Psoas muscle (tissue), 8 donors: ENCODE data around the gene CAMK1D. TPM values are rescaled to one million over a fixed set of nuclear protein-coding genes. Genes with fewer than 3 reads are reported as not detected.

Source experiments
- ATAC-seq, 4 donors: fragments of 200-7000 bp; cut with Tn5 transposase; one replicate each; pipeline ENCODE4 v1.9.1; 2020; ENCODE audit warnings: moderate library complexity in 3 of 4, mild to moderate bottlenecking in 2 of 4
- DNase-seq, 2 donors: peaks; one replicate each; pipeline ENCODE4 v3.0.0-alpha.2; 2020
- H3K27ac ChIP-seq: fragments of 200-600 bp; one replicate; pipeline ENCODE4 v1.8.0; 2022
- H3K27me3 ChIP-seq, 3 donors: fragments of 200-600 bp in 1 of 3; one replicate each; pipeline versions ENCODE4 v1.6.1 to v1.8.0; 2013 to 2022; ENCODE audit warnings: low read length in 2 of 3, mild to moderate bottlenecking in 2 of 3, moderate library complexity in 1 of 3; ENCODE audit not compliant: insufficient read depth in 3 of 3
- H3K36me3 ChIP-seq, 2 donors: fragments of 200-600 bp in 1 of 2; one replicate each; pipeline versions ENCODE4 v1.6.1 to v1.8.0; 2013 to 2022; ENCODE audit warnings: low read depth in 1 of 2, mild to moderate bottlenecking in 1 of 2, moderate library complexity in 1 of 2; ENCODE audit not compliant: insufficient read depth in 1 of 2
- H3K4me1 ChIP-seq: fragments of 200-600 bp; one replicate; pipeline ENCODE4 v1.8.0; 2022
- H3K4me3 ChIP-seq: fragments of 200-600 bp; one replicate; pipeline ENCODE4 v1.8.0; 2022; ENCODE audit warnings: mild to moderate bottlenecking
- H3K9me3 ChIP-seq: fragments of 200-600 bp; one replicate; pipeline ENCODE4 v1.8.0; 2022
- CTCF ChIP-seq: fragments of 200-600 bp; IDR thresholded peaks from one replicate; pipeline ENCODE4 v1.8.0; 2022; ENCODE audit warnings: antibody characterized with exemption
- WGBS, 3 donors: extraction: QIAGEN DNeasy Blood & Tissue Kit; methylation state at CpG; one replicate each; pipeline versions ENCODE4 v1.1.6 to v1.1.7; 2013; 5-methylcytosine and 5-hydroxymethylcytosine counted together
- intact Hi-C, 2 donors: fragments of 100-400 bp; cut with DNase I; formaldehyde crosslinking; loops; one replicate each; pipeline versions ENCODE4 v1.11.0 to v1.14.2; 2022
- polyA plus RNA-seq, 3 donors: library from polyadenylated mRNA; stranded (reverse); fragments of 200-250 nt; gene quantifications; one replicate each; pipeline ENCODE4 v1.2.3, GENCODE V29; 2013
- total RNA-seq, 4 donors: library from RNA; stranded (reverse); fragmentation: NEBNext Ultra II Directional in 2 of 4; extraction: Animal tissue kit (Norgen Biotek cat#: 25700) in 2 of 4; gene quantifications; one replicate each; pipeline versions ENCODE4 v1.2.1 to v1.2.4, GENCODE V29; 2021 to 2023
- donor health status: healthy with polysubstance abuse.
- donor health status: DM: no; HTN: no; CAD: no; lungs with moderate emphysema.
- donor health status: Bipolar disorder and iron deficiency.
- donor health status: healthy.
- donor health status: DM: yes; HTN: yes; CAD: no.
- donor health status: DM: no; HTN: no; CAD: no.
- donor health status: DM: no; HTN: no; CAD: no.
- donor health status: DM: yes; HTN: yes; CAD: no.

The CAMK1D gene
- total and polyA plus RNA-seq, 7 donors, result 0.39 to 1.8 (median 0.53) TPM

GRCh38 chr10:12622691-12623090 is 273.3 kb downstream of the CAMK1D start:
- DNase-seq, result no peak
- no peaks in the 10 kb centered on the region for H3K27me3 ChIP-seq
- no peak overlapping the region for H3K4me3 ChIP-seq
- H3K27ac ChIP-seq, result no peak overlapping the region
- intact Hi-C loops, result no loop called here
- ATAC-seq, result no peak
- WGBS, 3 donors, result 83 to 88% (median 86%) methylated on average over 11 of the region's 11 CpGs
- no peaks in the 10 kb centered on the region for H3K4me1 ChIP-seq
- no peak for TF ChIP-seq CTCF
- H3K9me3 ChIP-seq, result no peaks in the 10 kb centered on the region
- H3K36me3 ChIP-seq, result no peaks in the 10 kb centered on the region

- no peak overlapping the region for H3K4me3 ChIP-seq
- H3K36me3 ChIP-seq, result no peaks in the 10 kb centered on the region
- no peak for DNase-seq
- H3K4me1 ChIP-seq, result no peaks in the 10 kb centered on the region
- no peaks in the 10 kb centered on the region for H3K27me3 ChIP-seq
- TF ChIP-seq CTCF, result no peak
- ATAC-seq, result no peak
- 80 to 85% (median 81%) methylated on average over 12 of the region's 12 CpGs for WGBS, 3 donors
- no peak overlapping the region for H3K27ac ChIP-seq
- intact Hi-C loops, result no loop called here
- H3K9me3 ChIP-seq, result no peaks in the 10 kb centered on the region
Measured at GRCh38 chr10:12625393-12626023, 276.2 kb downstream of the CAMK1D start.

GRCh38 chr10:12628153-12628552 is 278.8 kb downstream of the CAMK1D start:
- no peaks in the 10 kb centered on the region for H3K36me3 ChIP-seq
- H3K4me1 ChIP-seq, result no peaks in the 10 kb centered on the region
- no peaks in the 10 kb centered on the region for H3K27me3 ChIP-seq
- no peak for DNase-seq
- intact Hi-C loops, result no loop called here
- no peak overlapping the region for H3K27ac ChIP-seq
- no peak for ATAC-seq
- no peak for TF ChIP-seq CTCF
- 84 to 89% (median 88%) methylated on average over 2 of the region's 2 CpGs for WGBS, 3 donors
- no peak overlapping the region for H3K4me3 ChIP-seq
- H3K9me3 ChIP-seq, result no peaks in the 10 kb centered on the region

GRCh38 chr10:12628964-12629766 is 279.8 kb downstream of the CAMK1D start:
- no peak for DNase-seq
- Histone ChIP-seq H3K4me3 (no peak overlapping the region), H3K27ac (no peak overlapping the region), H3K4me1 (no peaks in the 10 kb centered on the region), H3K27me3 (no peaks in the 10 kb centered on the region), H3K9me3 (no peaks in the 10 kb centered on the region), H3K36me3 (no peaks in the 10 kb centered on the region)
- no peak for TF ChIP-seq CTCF
- no peak for ATAC-seq
- WGBS, 3 donors, result 39 to 45% (median 44%) methylated on average over 10 of the region's 10 CpGs
- intact Hi-C loops, result no loop called here
